HuH-7.5 (cell line): ENCODE data around the gene NALCN.

Experiments
- DNase-seq: peaks from one replicate; pipeline ENCODE4 v3.0.0; 2011; ENCODE audit warnings: low spot score

The NALCN gene

GRCh38 chr13:101415358-101416174 is 742 bp downstream of the NALCN start:
- DNase-seq: no peak

GRCh38 chr13:101412076-101412475 is 4.2 kb downstream of the NALCN start:
- no peak for DNase-seq

GRCh38 chr13:101408992-101409656 is 7.2 kb downstream of the NALCN start:
- no peak for DNase-seq

GRCh38 chr13:101408154-101408553 is 8.2 kb downstream of the NALCN start:
- no peak for DNase-seq

GRCh38 chr13:101406791-101407190 is 9.5 kb downstream of the NALCN start:
- no peak for DNase-seq

- DNase-seq: no peak
Observed at GRCh38 chr13:101401196-101401595, 15.1 kb downstream of the NALCN start.

- DNase-seq: no peak
Observed at GRCh38 chr13:101399365-101399764, 16.9 kb downstream of the NALCN start.

- DNase-seq: no peak
Observed at GRCh38 chr13:101398920-101399319, 17.4 kb downstream of the NALCN start.

GRCh38 chr13:101398191-101398590 is 18.1 kb downstream of the NALCN start:
- no peak for DNase-seq

- DNase-seq: no peak
Observed at GRCh38 chr13:101397742-101398141, 18.6 kb downstream of the NALCN start.

- no peak for DNase-seq
Observed at GRCh38 chr13:101394605-101395004, 21.7 kb downstream of the NALCN start.

- no peak for DNase-seq
Observed at GRCh38 chr13:101393140-101393539, 23.2 kb downstream of the NALCN start.

- no peak for DNase-seq
Observed at GRCh38 chr13:101390461-101390860, 25.8 kb downstream of the NALCN start.

GRCh38 chr13:101384929-101385328 is 31.4 kb downstream of the NALCN start:
- no peak for DNase-seq

- no peak for DNase-seq
Observed at GRCh38 chr13:101383595-101383994, 32.7 kb downstream of the NALCN start.

- DNase-seq: no peak
Observed at GRCh38 chr13:101382701-101383100, 33.6 kb downstream of the NALCN start.

- no peak for DNase-seq
Observed at GRCh38 chr13:101382086-101382485, 34.2 kb downstream of the NALCN start.

GRCh38 chr13:101360525-101360924 is 55.8 kb downstream of the NALCN start:
- DNase-seq: no peak

GRCh38 chr13:101354895-101355294 is 61.4 kb downstream of the NALCN start:
- DNase-seq: no peak

GRCh38 chr13:101346942-101347728 is 69.2 kb downstream of the NALCN start:
- no peak for DNase-seq

- no peak for DNase-seq
Observed at GRCh38 chr13:101346161-101346560, 70.1 kb downstream of the NALCN start.

- DNase-seq: no peak
Observed at GRCh38 chr13:101343128-101343787, 73.0 kb downstream of the NALCN start.
